ENCODE measurements around the gene AP4S1. TPM values are rescaled to one million over a fixed set of nuclear protein-coding genes. Genes with fewer than 3 reads are reported as not detected.
"Not testable (repeated sequence)": the region's sequence is repeated elsewhere in the genome, so short reads cannot be mapped to it uniquely, and the experiment has no call there.

The AP4S1 gene
- total RNA-seq, 1 donor from 2014 or later, result 7.7 TPM

- TF ChIP-seq CTCF (conservative IDR thresholded peaks at IDR 0.05; ENCODE audit: low read depth, low read length), result no peak
- DNase-seq (ENCODE audit: low read depth), result no peak
- H3K4me3 ChIP-seq (ENCODE audit: low read depth, low read length), result no peak overlapping the region
Measured at GRCh38 chr14:31042300-31042699, 16.9 kb downstream of the AP4S1 start.

GRCh38 chr14:31042893-31043292 lies 17.4 kb downstream of the AP4S1 start:
- H3K4me3 ChIP-seq (ENCODE audit: low read depth, low read length); DNase-seq (ENCODE audit: low read depth): not testable (repeated sequence)

GRCh38 chr14:31043379-31043778 lies 17.9 kb downstream of the AP4S1 start:
- TF ChIP-seq CTCF (conservative IDR thresholded peaks at IDR 0.05; ENCODE audit: low read depth, low read length), result no peak
- DNase-seq (ENCODE audit: low read depth), result no peak
- H3K4me3 ChIP-seq (ENCODE audit: low read depth, low read length), result no peak overlapping the region

- TF ChIP-seq CTCF (conservative IDR thresholded peaks at IDR 0.05; ENCODE audit: low read depth, low read length), result no peak
- no peak overlapping the region for H3K4me3 ChIP-seq (ENCODE audit: low read depth, low read length)
- no peak for DNase-seq (ENCODE audit: low read depth)
Measured at GRCh38 chr14:31045501-31046080, 20.1 kb downstream of the AP4S1 start.

- no peak overlapping the region for H3K4me3 ChIP-seq (ENCODE audit: low read depth, low read length)
- TF ChIP-seq CTCF (conservative IDR thresholded peaks at IDR 0.05; ENCODE audit: low read depth, low read length), result no peak
Measured at GRCh38 chr14:31047503-31047902, 22.1 kb downstream of the AP4S1 start.

GRCh38 chr14:31051023-31051422 lies 25.6 kb downstream of the AP4S1 start:
- no peak for TF ChIP-seq CTCF (conservative IDR thresholded peaks at IDR 0.05; ENCODE audit: low read depth, low read length)
- DNase-seq (ENCODE audit: low read depth), result no peak
- H3K4me3 ChIP-seq (ENCODE audit: low read depth, low read length), result no peak overlapping the region

More at GRCh38 chr14:31047503-31047902, 22.1 kb downstream of the AP4S1 start:
- DNase-seq (ENCODE audit: low read depth), result no peak

- H3K4me3 ChIP-seq (ENCODE audit: low read depth, low read length), result no peak overlapping the region
- TF ChIP-seq CTCF (conservative IDR thresholded peaks at IDR 0.05; ENCODE audit: low read depth, low read length), result no peak
- no peak for DNase-seq (ENCODE audit: low read depth)
Measured at GRCh38 chr14:31051511-31051910, 26.1 kb downstream of the AP4S1 start.

- not testable (repeated sequence) for DNase-seq (ENCODE audit: low read depth); H3K4me3 ChIP-seq (ENCODE audit: low read depth, low read length)
Measured at GRCh38 chr14:31052905-31053586, 27.6 kb downstream of the AP4S1 start.

Measured in epithelial cell of proximal tubule (primary cell).